Islet precursor cell (in vitro differentiated cells): Measurements from ENCODE around the gene ZNF615.
A peak's percentile ranks its signal among the peaks of the same experiment; 100 is the strongest.
"Not testable (repeated sequence)": the region's sequence is repeated elsewhere in the genome, so short reads cannot be mapped to it uniquely, and the experiment has no call there.

ENCODE experiments used
- DNase-seq: peaks from one replicate; pipeline ENCODE4 v3.0.0-alpha.2; 2018

The ZNF615 gene

DNA sequence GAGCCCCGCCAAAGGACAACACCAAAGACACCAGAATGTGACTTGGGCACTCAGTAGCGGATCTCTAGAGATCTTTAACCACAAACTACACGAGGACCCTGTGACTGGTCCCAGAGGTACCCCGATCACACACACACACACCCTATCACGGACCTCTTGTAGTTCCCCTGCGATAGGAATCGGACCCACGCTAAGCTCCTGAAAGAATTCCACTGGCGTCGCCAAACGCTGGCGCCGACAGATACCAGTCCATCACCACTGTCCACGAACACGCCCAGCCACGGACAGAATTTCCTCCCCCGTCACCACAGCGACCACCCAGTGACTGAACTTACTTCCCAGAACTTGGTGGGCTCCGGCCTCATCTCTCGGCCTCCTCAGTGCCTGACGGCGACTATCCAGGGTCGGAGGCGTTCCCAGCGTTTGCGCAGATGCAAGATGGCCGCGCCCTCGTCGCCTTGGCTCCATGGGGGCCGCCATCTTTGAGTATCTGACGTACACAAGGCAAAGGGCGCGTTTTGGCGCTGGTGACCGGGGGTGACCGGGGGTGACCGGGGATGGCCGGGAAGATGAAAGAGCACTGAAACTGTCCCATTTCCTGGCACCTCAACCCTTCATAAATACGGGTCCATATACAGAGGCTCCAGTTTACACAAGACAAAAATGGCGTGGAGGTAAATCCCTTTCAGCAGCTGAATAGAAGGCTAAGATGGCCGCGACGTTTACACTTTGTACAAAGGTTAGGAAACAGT lies at the start of gene ZNF615:
ZNF615 (minus strand) TSS at position 406 of the 752 bp plus-strand sequence. CDS start 4,500 bp downstream, outside the sequence.
- peak; percentile 91 for DNase-seq

- DNase-seq: not testable (repeated sequence)
These were observed 48.5 kb upstream of the ZNF615 start for GRCh38 chr19:52056480-52056879.

- not testable (repeated sequence) for DNase-seq
These were observed 43.7 kb upstream of the ZNF615 start for GRCh38 chr19:52051736-52052135.

DNA sequence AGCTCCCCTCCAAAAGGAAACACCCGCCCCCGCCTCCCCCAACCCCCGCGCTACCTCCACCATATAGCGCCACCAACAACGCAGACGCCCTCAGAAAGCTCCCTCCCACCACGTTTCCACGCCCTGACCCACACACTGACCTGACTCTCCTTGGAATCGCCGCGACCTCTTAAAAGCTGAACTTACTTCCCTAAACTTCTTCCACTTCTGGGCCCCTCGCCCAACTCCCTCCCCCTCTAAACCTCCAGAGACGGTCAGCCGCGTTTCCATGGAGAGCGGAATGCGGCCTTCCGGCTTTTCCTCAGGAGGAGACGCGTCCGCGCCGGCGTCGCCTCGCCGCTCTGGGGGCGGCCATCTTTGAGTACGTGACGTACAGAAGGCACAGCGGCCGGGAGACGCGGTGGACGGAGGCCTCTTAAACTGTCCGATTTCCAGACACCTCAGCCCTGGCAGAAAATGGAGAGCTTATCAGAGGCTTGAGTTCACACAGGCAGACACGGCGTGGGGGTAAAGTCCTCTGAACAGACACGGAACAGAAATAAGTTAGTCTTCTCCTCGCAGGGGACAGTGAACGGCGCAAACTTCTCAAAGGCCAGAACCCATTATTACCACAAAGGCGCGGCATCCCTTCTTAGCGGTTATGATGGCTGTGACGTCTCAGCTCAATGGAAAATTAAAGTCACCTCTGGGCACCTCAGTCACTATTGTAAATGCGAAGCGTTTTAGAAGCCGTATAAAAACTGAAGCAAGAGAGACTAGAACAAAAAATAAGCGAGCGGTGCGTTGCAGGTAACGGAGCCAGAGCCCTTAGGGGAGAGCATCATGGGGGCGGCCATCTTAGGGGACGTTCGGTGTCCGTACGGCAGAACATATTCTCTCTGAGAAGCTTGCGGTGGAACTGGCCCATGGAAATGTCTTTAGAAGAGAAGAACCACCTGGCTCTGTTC lies 40.8 kb upstream of the ZNF615 start, which contains the start of gene ZNF432:
ZNF432 (minus strand) TSS at position 284 of the 947 bp plus-strand sequence. CDS start 1,970 bp downstream, outside the sequence.
- peak; percentile 98 for DNase-seq

DNA sequence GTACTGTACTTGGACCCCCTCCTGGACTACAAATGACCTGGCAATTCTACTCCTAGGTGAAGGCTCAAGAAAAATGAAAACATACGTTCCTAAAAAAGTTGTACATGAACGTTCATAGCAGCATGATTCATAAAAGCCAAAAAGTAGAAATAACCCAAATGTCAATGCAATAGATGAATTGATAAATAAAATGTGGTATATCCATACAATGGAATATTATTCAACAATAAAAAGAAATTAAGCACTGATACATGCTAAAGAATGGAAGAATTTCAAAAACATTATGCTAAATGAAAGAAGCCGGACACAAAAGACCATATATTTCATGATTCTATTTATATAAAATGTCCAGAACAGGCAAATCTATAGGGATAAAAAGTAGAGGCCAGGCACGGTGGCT lies 31.2 kb upstream of the ZNF615 start:
- no peak for DNase-seq

DNA sequence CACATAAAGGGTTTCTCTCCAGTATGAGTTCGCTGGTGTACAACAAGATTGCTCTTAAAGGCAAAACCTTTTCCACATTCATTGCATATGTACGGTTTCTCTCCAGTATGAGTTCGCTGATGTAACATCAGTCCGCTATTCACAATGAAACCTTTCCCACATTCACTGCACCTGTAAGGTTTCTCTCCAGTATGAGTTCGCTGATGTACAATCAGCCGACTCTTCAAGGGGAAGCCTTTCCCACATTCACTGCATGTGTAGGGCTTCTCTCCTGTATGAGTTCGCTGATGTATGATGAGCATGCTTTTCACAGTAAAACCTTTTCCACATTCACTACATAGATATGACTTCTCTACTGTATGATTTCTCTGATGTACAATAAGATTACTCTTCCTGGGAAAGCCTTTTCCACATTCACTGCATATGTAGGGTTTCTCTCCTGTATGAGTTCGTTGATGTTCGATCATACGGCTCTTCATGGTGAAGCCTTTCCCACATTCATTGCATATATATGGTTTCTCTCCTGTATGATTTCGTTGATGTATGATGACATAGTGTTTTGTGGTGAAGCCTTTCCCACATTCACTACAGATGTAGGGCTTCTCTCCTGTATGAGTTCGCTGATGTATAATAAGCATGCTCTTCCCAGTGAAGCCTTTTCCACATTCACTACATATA lies 26.2 kb upstream of the ZNF615 start:
- no peak for DNase-seq

DNA sequence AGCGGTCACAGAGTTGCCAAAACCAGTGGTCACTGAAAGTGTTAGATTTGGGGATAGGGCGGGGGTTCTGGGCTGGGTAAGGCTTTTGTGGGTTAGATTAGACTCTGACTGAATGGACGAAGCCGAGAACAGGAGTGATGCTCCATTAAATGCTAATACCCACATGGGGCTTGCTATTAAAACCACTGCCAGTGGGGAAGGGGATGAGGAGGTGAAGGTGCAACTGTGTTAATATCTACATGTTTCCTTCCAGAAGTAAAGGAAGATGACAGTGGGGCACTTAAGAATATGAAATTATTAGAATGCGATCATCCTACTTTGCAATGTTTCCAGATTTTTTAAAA lies 20.7 kb upstream of the ZNF615 start:
- DNase-seq: no peak

- peak; percentile 93 for DNase-seq
These were observed 20.2 kb upstream of the ZNF615 start, which contains the start of gene ZNF614 for GRCh38 chr19:52028027-52028779. Gene ZNF614, minus strand, starts transcription at chr19:52028379. Its CDS starts 2,634 bp downstream, at chr19:52025745.

GRCh38 chr19:52026255-52026990 lies 18.4 kb upstream of the ZNF615 start:
- peak; percentile 56 for DNase-seq

GRCh38 chr19:52024478-52024877 lies 16.5 kb upstream of the ZNF615 start:
- not testable (repeated sequence) for DNase-seq

DNA sequence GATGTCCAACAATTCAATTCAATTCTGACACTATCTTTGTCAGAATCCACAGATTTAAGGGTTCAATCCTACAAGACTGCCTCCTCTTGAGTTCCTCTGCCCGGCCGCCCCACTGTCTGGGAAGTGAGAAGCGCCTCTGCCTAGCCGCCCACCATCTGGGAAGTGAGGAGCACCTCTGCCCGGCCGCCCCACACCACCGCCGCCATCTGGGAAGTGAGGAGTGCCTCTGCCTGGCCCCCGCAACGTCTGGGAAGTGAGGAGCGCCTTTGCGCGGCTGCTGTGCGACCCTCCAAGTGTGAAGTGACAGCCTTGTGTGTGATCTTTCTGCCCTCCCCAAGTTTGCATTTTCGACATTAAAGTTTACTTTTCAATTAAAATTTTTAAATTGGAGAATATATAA lies 14.2 kb upstream of the ZNF615 start:
- no peak for DNase-seq

DNA sequence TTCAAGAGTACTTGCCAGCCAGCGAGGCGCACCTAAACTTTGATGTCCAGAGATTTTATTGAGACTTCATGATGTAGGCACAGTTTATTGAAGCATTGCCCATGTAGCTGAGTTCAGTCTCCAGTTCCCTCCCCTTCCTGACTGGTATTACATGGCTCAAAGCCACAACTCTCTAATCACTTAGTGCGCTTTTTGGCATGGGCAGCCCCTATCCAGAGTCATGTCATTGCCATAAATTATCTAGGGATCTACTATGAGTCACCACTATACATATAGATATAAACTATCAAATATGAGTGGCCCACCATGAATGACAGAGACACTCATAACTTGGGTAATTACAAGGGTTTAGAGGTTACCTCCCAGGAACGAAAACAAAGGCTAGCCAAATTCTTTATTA lies 12.5 kb upstream of the ZNF615 start:
- DNase-seq: no peak

GRCh38 chr19:52010674-52011073 lies 2.7 kb upstream of the ZNF615 start:
- DNase-seq: no peak

GRCh38 chr19:52007451-52007805 lies 583 bp downstream of the ZNF615 start:
- no peak for DNase-seq

DNA sequence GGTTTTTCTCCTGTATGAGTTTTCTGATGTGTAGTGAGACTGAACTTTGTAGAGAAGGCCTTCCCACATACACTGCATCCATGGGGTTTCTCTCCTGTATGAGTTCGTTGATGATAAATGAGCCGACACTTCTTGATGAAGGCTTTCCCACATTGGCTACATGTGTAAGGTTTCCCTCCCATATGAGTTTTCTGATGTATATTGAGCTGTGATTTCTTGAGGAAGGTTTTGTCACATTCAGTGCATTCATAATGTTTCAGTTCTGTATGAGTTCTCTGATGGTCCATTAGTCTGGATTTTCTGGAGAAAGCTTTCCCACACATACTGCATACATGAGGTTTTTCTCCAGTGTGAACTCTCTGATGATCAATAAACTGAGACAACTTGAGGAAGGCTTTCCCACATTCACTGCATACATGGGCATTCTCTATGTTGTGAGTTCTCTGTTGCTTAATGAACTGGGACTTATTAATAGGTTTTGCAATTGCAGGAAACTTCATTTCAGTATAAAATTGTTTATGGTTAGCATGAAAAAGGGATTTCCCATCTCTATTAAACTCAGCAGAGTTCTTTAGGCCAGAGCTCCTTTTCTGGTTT lies 13.9 kb downstream of the ZNF615 start:
- no peak for DNase-seq

DNA sequence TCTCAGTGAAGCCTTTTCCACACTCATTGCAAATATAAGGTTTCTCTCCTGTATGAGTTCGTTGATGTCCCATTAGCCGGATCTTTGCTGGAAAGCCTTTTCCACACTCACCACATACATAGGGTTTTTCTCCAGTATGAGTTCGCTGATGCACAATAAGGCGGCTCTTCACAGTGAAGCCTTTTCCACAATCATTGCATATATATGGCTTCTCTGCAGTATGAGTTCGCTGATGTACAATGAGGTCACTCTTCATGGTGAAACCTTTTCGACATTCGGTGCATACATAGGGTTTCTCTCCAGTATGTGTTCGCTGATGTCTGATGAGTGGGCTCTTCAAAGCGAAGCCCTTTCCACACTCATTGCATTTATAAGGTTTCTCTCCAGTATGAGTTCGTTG lies 14.6 kb downstream of the ZNF615 start:
- DNase-seq: no peak

DNA sequence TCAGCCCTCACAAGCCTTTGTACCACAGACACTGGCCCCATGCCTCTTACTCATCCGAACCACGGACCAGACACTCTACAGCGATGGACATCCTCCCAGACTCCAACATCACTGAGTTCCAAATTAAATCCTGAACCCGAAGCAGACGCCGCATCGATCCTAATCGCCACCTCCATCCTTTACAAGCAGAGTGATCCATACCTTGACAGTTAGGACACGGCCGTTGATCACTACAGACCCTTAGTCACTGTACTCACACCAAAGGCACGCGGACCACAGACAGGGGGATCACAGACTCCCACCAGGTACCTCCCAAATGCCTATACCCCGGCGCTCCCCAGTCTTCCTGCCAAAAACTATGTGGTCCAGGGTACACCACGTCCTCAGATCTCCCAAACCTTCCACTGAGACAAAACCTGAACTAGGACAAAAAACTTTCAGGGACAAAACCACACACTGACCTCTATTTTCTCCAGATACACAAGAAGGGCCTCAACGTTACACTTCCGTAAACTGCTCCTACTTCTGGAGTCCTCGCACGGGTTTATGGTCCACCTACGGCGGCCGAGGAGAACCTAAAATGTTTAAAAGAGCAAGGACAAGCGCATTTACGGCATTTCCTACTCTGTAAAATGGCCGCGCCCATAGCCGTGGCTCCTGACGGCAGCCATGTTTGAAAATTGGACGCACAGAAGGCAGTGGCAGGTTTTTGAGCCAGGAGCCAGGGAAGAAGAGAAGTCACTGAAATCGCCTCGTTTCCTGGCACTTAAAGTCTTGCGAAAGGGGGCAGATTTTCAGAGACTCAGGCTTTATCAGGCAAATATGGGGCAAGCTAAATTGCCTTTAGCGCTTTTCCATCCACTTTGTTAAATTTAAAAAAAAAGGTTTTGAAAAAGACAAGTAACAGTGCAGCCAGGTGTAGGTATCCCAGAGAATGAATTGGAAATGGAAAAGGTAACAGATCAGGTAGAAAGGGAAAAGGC lies 21.4 kb downstream of the ZNF615 start, which contains the start of gene ZNF350:
ZNF350 (minus strand) TSS at position 532 of the 983 bp plus-strand sequence. CDS start 12,480 bp downstream, outside the sequence.
- peak; percentile 88 for DNase-seq

DNA sequence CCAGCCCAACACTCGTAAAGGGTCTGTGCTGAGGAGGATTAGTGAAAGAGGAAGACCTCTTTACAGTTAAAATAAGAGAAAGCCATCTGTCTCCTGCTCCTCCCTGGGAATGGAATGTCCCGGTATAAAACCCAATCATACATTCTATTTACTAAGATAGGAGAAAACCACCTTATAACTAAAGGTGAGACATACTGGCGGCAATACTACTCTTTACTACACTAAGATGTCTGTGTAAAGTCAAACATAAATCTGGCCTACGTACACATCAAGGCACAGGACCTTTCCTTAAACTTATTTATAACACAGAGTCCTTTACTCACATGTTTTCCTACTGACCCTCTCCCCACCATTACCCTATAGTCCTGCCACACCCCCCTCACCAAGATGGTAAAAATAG lies 24.6 kb downstream of the ZNF615 start:
- no peak for DNase-seq

DNA sequence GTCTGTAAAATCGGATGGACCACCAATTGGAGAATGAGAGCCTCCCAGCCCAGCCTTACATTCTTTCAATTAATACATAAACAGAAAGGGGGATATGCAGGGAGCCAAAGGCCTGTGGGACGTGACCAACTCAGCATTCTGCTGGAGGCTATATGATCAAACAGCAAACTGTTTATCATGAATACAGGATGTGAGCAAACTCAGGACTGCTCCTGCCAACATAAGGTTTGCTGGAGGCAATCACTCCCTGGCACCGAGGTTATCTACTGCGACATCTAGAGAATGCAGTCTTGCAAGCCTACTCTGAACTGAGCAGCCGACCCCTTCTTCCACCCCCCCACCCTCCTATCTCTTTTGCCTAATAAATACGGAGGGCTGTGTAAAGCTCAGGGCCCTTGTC lies 27.1 kb downstream of the ZNF615 start:
- not testable (repeated sequence) for DNase-seq
